HG02798 (cell line): ENCODE results near the gene FYTTD1.

Experiments used
- ATAC-seq: cut with Tn5 transposase; IDR thresholded peaks from one replicate; pipeline ENCODE4 v1.9.1; 2021; ENCODE audit warnings: mild to moderate bottlenecking; ENCODE audit not compliant: unreplicated experiment, poor library complexity

FYTTD1 gene

GRCh38 chr3:197736491-197737318 lies 13.0 kb upstream of the FYTTD1 start, which contains the start of gene RUBCN:
RUBCN (minus strand) TSS chr3:197736904; CDS start chr3:197736719, 185 bp downstream.
- peak; percentile 91 for ATAC-seq

GRCh38 chr3:197737319-197737649 lies 12.4 kb upstream of the FYTTD1 start:
- ATAC-seq, result no peak

- no peak for ATAC-seq
Measured at GRCh38 chr3:197737749-197738462, 11.8 kb upstream of the FYTTD1 start.

- no peak for ATAC-seq
Measured at GRCh38 chr3:197742787-197743186, 6.9 kb upstream of the FYTTD1 start.

GRCh38 chr3:197746209-197746608 lies 3.5 kb upstream of the FYTTD1 start:
- no peak for ATAC-seq

- no peak for ATAC-seq
Measured at GRCh38 chr3:197746801-197747237, 2.9 kb upstream of the FYTTD1 start.

GRCh38 chr3:197748597-197749314 lies 927 bp upstream of the FYTTD1 start:
- ATAC-seq, result no peak

- peak; percentile 31 for ATAC-seq
Measured at GRCh38 chr3:197749315-197749600, 425 bp upstream of the FYTTD1 start.

GRCh38 chr3:197750396-197750831 lies 731 bp downstream of the FYTTD1 start:
- peak; percentile 44 for ATAC-seq

- ATAC-seq, result no peak
Measured at GRCh38 chr3:197750858-197751737, 1.4 kb downstream of the FYTTD1 start.

GRCh38 chr3:197752107-197752506 lies 2.4 kb downstream of the FYTTD1 start:
- no peak for ATAC-seq

GRCh38 chr3:197753263-197753662 lies 3.6 kb downstream of the FYTTD1 start:
- no peak for ATAC-seq

GRCh38 chr3:197756704-197757103 lies 7.0 kb downstream of the FYTTD1 start:
- ATAC-seq, result no peak

- no peak for ATAC-seq
Measured at GRCh38 chr3:197758512-197758911, 8.8 kb downstream of the FYTTD1 start.

GRCh38 chr3:197761784-197762183 lies 12.1 kb downstream of the FYTTD1 start:
- no peak for ATAC-seq

- ATAC-seq, result no peak
Measured at GRCh38 chr3:197775317-197775716, 25.6 kb downstream of the FYTTD1 start.

- ATAC-seq, result no peak
Measured at GRCh38 chr3:197782230-197782629, 32.5 kb downstream of the FYTTD1 start.

GRCh38 chr3:197784019-197784585 lies 34.4 kb downstream of the FYTTD1 start:
- ATAC-seq, result no peak

- no peak for ATAC-seq
Measured at GRCh38 chr3:197787412-197787811, 37.7 kb downstream of the FYTTD1 start.

GRCh38 chr3:197789309-197789708 lies 39.6 kb downstream of the FYTTD1 start:
- ATAC-seq, result no peak
